GM23338 (cell line): Measurements from ENCODE around the gene PPIL1. TPM values are rescaled to one million over a fixed set of nuclear protein-coding genes. Genes with fewer than 3 reads are reported as not detected.

Experiments used
- ATAC-seq: fragments of 200-7000 bp; cut with Tn5 transposase; 3 replicates; pipeline ENCODE4 v1.9.1; 2020
- DNase-seq: peaks from one replicate; pipeline ENCODE4 v3.0.0-alpha.2; 2015; ENCODE audit warnings: low spot score
- H2AFZ ChIP-seq: fragments of 200-600 bp; sonication (generic); 2 replicates; pipeline ENCODE4 v1.8.0; 2016; ENCODE audit warnings: antibody characterized with exemption, mild to moderate bottlenecking, moderate library complexity
- H3F3A ChIP-seq: fragments of 200-600 bp; sonication (generic); replicated peaks from 2 replicates; pipeline ENCODE4 v1.8.0; 2017; ENCODE audit warnings: antibody characterized with exemption, mixed run types, low read depth
- H3K27ac ChIP-seq: fragments of 200-600 bp; sonication (generic); 2 replicates; pipeline ENCODE4 v1.6.1; 2016; ENCODE audit warnings: low read depth
- H3K27me3 ChIP-seq: fragments of 200-600 bp; sonication (generic); 2 replicates; pipeline ENCODE4 v1.8.0; 2016; ENCODE audit warnings: mild to moderate bottlenecking, mixed run types, moderate library complexity; ENCODE audit not compliant: insufficient read depth
- H3K36me3 ChIP-seq: fragments of 200-600 bp; sonication (generic); 2 replicates; pipeline ENCODE4 v1.8.0; 2016; ENCODE audit warnings: mild to moderate bottlenecking; ENCODE audit not compliant: insufficient read depth
- H3K4me1 ChIP-seq: fragments of 200-600 bp; sonication (generic); 2 replicates; pipeline ENCODE4 v1.8.0; 2016; ENCODE audit warnings: mild to moderate bottlenecking, moderate library complexity; ENCODE audit not compliant: insufficient read depth
- H3K4me2 ChIP-seq: fragments of 200-600 bp; sonication (generic); 2 replicates; pipeline ENCODE4 v1.7.1; 2017; ENCODE audit warnings: mixed run types
- H3K4me3 ChIP-seq: fragments of 200-600 bp; sonication (generic); 2 replicates; pipeline ENCODE4 v1.6.1; 2016; ENCODE audit warnings: mixed run types
- H3K79me2 ChIP-seq: fragments of 200-600 bp; sonication (generic); replicated peaks from 2 replicates; pipeline ENCODE4 v1.8.0; 2017; ENCODE audit warnings: mild to moderate bottlenecking; ENCODE audit not compliant: insufficient read depth
- H3K9me2 ChIP-seq: fragments of 200-600 bp; sonication (generic); 2 replicates; pipeline ENCODE4 v1.8.0; 2017; ENCODE audit not compliant: insufficient read depth
- H4K20me1 ChIP-seq: fragments of 200-600 bp; sonication (generic); replicated peaks from 2 replicates; pipeline ENCODE4 v1.8.0; 2017; ENCODE audit warnings: mild to moderate bottlenecking; ENCODE audit not compliant: insufficient read depth
- H3K27ac Mint-ChIP-seq: 2 replicates; pipeline ENCODE4 v1.8.0; 2020; ENCODE audit warnings: inconsistent platforms, mild to moderate bottlenecking, moderate library complexity, mixed read lengths
- H3K27me3 Mint-ChIP-seq: 3 replicates; pipeline ENCODE4 v1.8.0; 2022; ENCODE audit warnings: low read depth, mild to moderate bottlenecking, moderate library complexity, mixed read lengths, inconsistent platforms; ENCODE audit not compliant: insufficient read depth, poor library complexity
- H3K36me3 Mint-ChIP-seq: 3 replicates; pipeline ENCODE4 v1.8.0; 2021; ENCODE audit warnings: low read depth, mild to moderate bottlenecking, inconsistent platforms, moderate library complexity, mixed read lengths
- H3K4me1 Mint-ChIP-seq: 3 replicates; pipeline ENCODE4 v1.8.0; 2020; ENCODE audit warnings: mild to moderate bottlenecking, inconsistent platforms, mixed read lengths
- H3K4me3 Mint-ChIP-seq: 3 replicates; pipeline ENCODE4 v1.8.0; 2021; ENCODE audit warnings: moderate library complexity, mild to moderate bottlenecking, inconsistent platforms, mixed read lengths
- H3K9me3 Mint-ChIP-seq: 3 replicates; pipeline ENCODE4 v1.8.0; 2020; ENCODE audit warnings: moderate library complexity, mild to moderate bottlenecking, inconsistent platforms, mixed read lengths
- CREB1 ChIP-seq: fragments of 250-450 bp; sonication (Bioruptor Pico); IDR thresholded peaks from 2 replicates; pipeline ENCODE4 v1.5.0; 2020; ENCODE audit warnings: low read depth, mild to moderate bottlenecking, moderate library complexity
- CTCF ChIP-seq, 2 experiments: fragments of 200-600 bp in 1 of 2; sonication (generic) in 1 of 2; conservative IDR thresholded peaks; 2 replicates each; pipeline versions ENCODE4 v1.5.1 to v1.6.1; 2016 to 2017; ENCODE audit warnings: antibody characterized with exemption in 2 of 2, low read depth in 2 of 2, mild to moderate bottlenecking in 2 of 2, moderate library complexity in 1 of 2
- EZH2phosphoT487 ChIP-seq: fragments of 200-600 bp; sonication (generic); IDR thresholded peaks from one replicate; pipeline ENCODE4 v1.8.1; 2018; ENCODE audit warnings: antibody characterized with exemption; ENCODE audit not compliant: unreplicated experiment
- NANOG ChIP-seq: IDR thresholded peaks from 2 replicates; pipeline ENCODE4 v1.6.1; 2016; ENCODE audit warnings: antibody characterized with exemption, borderline replicate concordance
- POLR2AphosphoS5 ChIP-seq: IDR thresholded peaks from 2 replicates; pipeline ENCODE4 v1.6.1; 2016; ENCODE audit warnings: antibody characterized with exemption, low read depth
- REST ChIP-seq: IDR thresholded peaks from one replicate; pipeline ENCODE4 v1.6.1; 2018; ENCODE audit warnings: antibody characterized with exemption; ENCODE audit not compliant: unreplicated experiment
- STAT1 ChIP-seq: IDR thresholded peaks from one replicate; pipeline ENCODE4 v1.6.1; 2016; ENCODE audit warnings: antibody characterized with exemption; ENCODE audit not compliant: unreplicated experiment
- ZNF114 ChIP-seq: fragments of 250-450 bp; sonication (Bioruptor Pico); IDR thresholded peaks from 2 replicates; pipeline ENCODE4 v1.5.0; 2020; ENCODE audit warnings: mild to moderate bottlenecking, moderate library complexity
- ZNF331 ChIP-seq: fragments of 250-450 bp; sonication (Bioruptor Pico); IDR thresholded peaks from 2 replicates; pipeline ENCODE4 v1.5.0; 2020; ENCODE audit warnings: low read depth, mild to moderate bottlenecking, moderate library complexity
- polyA plus RNA-seq: library from polyadenylated mRNA; unstranded; fragments of >200 nt; fragmentation: Nextera tagmentation; extraction: Ambion mirVana; gene quantifications from 2 replicates; pipeline ENCODE4 v1.2.1, GENCODE V29; 2016
- total RNA-seq: library from RNA; depleted of rRNA; stranded (reverse); fragments of >200 nt; shearing (Covaris generic); gene quantifications from 2 replicates; pipeline ENCODE4 v1.2.3, GENCODE V29; 2014

The PPIL1 gene
- total and polyA plus RNA-seq, 2 experiments from 2014 or later: 57.3 to 79.4 TPM

- TF ChIP-seq CTCF (conservative IDR thresholded peaks at IDR 0.05; ENCODE audit: low read depth in 2 of 2) (no peak), REST (no peak), CREB1 (no peak), ZNF331 (no peak), NANOG (no peak), POLR2AphosphoS5 (no peak)
These were observed 26.6 kb downstream of the PPIL1 start (continued) for GRCh38 chr6:36847991-36848390.

DNA sequence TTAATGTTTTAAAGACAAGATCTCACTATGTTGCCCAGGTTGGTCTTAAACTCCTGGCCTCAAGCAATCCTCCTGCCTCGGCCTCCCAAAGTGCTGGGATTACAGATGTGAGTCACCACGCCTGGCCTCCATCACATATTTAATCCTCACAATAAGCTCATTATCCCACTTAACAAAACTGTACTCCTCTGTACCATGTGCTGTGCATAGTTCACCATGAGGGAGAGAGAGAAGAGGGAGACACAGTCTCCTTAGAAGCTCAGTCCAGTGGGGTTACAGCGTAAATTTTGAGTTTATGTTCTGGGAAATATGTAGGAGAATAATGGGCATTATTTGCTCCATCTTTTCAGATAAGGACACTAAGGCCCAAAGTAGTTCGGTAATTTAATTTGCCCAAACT, 27.5 kb downstream of the PPIL1 start:
- no peaks in the 10 kb centered on the region for H3K79me2 ChIP-seq
- H3K36me3 ChIP-seq: no peaks in the 10 kb centered on the region; the same call in 1 of the 2 replicates
- H3K27ac Mint-ChIP-seq: no peak overlapping the region
- H3K4me2 ChIP-seq: no peak overlapping the region
- DNase-seq (no peak), ATAC-seq (no peak)
- peaks cover 10% of the 10 kb centered on the region; the same call in 1 of the 2 replicates for H4K20me1 ChIP-seq
- peaks cover 17% of the 10 kb centered on the region for H3F3A ChIP-seq
- no peak for TF ChIP-seq ZNF114 (CRISPR knock-in tag)
- TF ChIP-seq EZH2phosphoT487: no peak
- no peak for TF ChIP-seq REST
- TF ChIP-seq STAT1: no peak
- peaks cover 18% of the 10 kb centered on the region for H3K4me1 ChIP-seq
- no peak overlapping the region for H3K4me3 ChIP-seq
- no peak overlapping the region for H3K4me3 Mint-ChIP-seq
- peaks cover 13% of the 10 kb centered on the region for H3K27me3 Mint-ChIP-seq
- H2AFZ ChIP-seq: no peak overlapping the region
- H3K9me2 ChIP-seq: no peaks in the 10 kb centered on the region
- H3K27me3 ChIP-seq: peaks cover 2% of the 10 kb centered on the region; the same call in 1 of the 2 replicates
- no peaks in the 10 kb centered on the region for H3K36me3 Mint-ChIP-seq
- H3K9me3 Mint-ChIP-seq: no peaks in the 10 kb centered on the region; the same call in 2 of the 3 replicates
- peaks cover 34% of the 10 kb centered on the region for H3K4me1 Mint-ChIP-seq
- no peak overlapping the region for H3K27ac ChIP-seq
